Measurements from ENCODE around the gene COL16A1. TPM values are rescaled to one million over a fixed set of nuclear protein-coding genes. Genes with fewer than 3 reads are reported as not detected.

Gene COL16A1
- total RNA-seq, 2 experiments from 2014 or later = 0.14 TPM; not detected in 1

- Mint-ChIP-seq H3K4me1 (no peaks in the 10 kb centered on the region), H3K27me3 (no peaks in the 10 kb centered on the region), H3K4me3 (no peak overlapping the region), H3K27ac (no peak overlapping the region), H3K9me3 (no peaks in the 10 kb centered on the region), H3K36me3 (no peaks in the 10 kb centered on the region)
- DNase-seq (no peak), ATAC-seq (ENCODE audit: low read depth) (no peak)
- POLR2A ChIA-PET = no interaction called here
Measured at GRCh38 chr1:31726715-31727114, 22.9 kb upstream of the COL16A1 start.

- no peaks in the 10 kb centered on the region for H3K4me1 Mint-ChIP-seq
Measured at GRCh38 chr1:31725777-31726535, 22.1 kb upstream of the COL16A1 start.

DNA sequence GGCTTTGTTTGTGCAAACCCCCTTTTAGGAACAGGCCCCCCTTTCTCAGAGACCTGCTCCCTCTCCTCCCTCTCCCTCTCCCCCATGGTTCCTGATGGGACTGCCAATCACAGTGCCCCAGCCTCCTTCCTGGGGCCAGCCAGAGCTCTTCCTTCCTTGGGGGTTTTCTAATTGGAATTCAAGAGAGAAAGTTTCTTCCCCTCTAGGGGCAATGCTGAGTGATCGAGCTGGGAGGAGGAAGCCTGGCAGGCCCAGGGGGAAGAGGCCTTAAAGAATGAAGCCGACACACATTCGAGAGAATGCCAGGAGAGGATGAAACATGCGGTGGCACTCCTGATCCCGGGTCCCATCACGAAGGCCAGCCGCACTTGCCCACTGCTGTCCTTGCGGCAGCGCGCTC lies 21.3 kb upstream of the COL16A1 start:
- DNase-seq (no peak), ATAC-seq (ENCODE audit: low read depth) (no peak)
- no peak overlapping the region for H3K4me3 Mint-ChIP-seq
- no peaks in the 10 kb centered on the region for H3K27me3 Mint-ChIP-seq
- no peaks in the 10 kb centered on the region for H3K4me1 Mint-ChIP-seq
- H3K9me3 Mint-ChIP-seq = no peaks in the 10 kb centered on the region
- POLR2A ChIA-PET = no interaction called here
- no peaks in the 10 kb centered on the region for H3K36me3 Mint-ChIP-seq
- H3K27ac Mint-ChIP-seq = no peak overlapping the region

More at GRCh38 chr1:31725777-31726535, 22.1 kb upstream of the COL16A1 start:
- Mint-ChIP-seq H3K27ac (no peak overlapping the region), H3K36me3 (no peaks in the 10 kb centered on the region), H3K27me3 (no peaks in the 10 kb centered on the region), H3K4me3 (no peak overlapping the region), H3K9me3 (no peaks in the 10 kb centered on the region)
- DNase-seq (no peak), ATAC-seq (ENCODE audit: low read depth) (no peak)
- POLR2A ChIA-PET = no interaction called here

GRCh38 chr1:31723828-31724359 lies 20.1 kb upstream of the COL16A1 start:
- Mint-ChIP-seq H3K4me3 (no peak overlapping the region), H3K27ac (no peak overlapping the region), H3K9me3 (no peaks in the 10 kb centered on the region), H3K36me3 (no peaks in the 10 kb centered on the region), H3K4me1 (no peaks in the 10 kb centered on the region), H3K27me3 (no peaks in the 10 kb centered on the region)
- peak; percentile 71 for DNase-seq
- POLR2A ChIA-PET = no interaction called here
- ATAC-seq (ENCODE audit: low read depth) = no peak

DNA sequence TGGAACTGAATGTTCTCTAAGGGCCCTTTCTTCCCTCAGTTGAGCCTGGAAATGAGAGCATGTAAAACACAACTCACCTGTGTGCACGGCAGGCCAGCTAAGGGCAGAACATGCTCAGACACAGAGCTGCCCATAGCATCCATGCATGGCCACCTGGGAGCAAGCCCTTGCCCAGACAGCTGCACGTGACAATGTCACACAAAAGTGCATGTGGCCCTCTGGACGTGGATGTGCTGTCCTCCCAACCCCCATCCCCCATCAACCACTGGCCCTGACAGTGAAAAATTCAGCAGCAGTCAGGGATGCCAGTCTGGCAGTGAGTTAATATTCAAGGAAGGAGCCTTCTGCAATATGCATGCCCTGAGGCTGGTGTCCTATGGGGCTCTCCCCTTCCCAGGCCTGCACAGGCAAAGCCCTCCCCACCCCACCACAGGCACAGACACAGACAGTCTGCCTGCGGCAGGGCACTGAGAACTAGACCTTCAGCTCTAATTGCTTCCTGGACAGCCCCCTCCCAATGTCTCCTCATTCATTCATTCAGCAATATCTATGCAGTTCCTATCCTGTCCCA lies 14.6 kb upstream of the COL16A1 start:
- no peaks in the 10 kb centered on the region for H3K9me3 Mint-ChIP-seq
- H3K27ac Mint-ChIP-seq = no peak overlapping the region
- peaks cover 4% of the 10 kb centered on the region for H3K4me1 Mint-ChIP-seq
- DNase-seq (no peak), ATAC-seq (ENCODE audit: low read depth) (no peak)
- no peak overlapping the region for H3K4me3 Mint-ChIP-seq
- no peaks in the 10 kb centered on the region for H3K36me3 Mint-ChIP-seq
- peaks cover 42% of the 10 kb centered on the region for H3K27me3 Mint-ChIP-seq
- POLR2A ChIA-PET = no interaction called here

- DNase-seq (no peak), ATAC-seq (ENCODE audit: low read depth) (no peak)
- Mint-ChIP-seq H3K27me3 (peaks cover 52% of the 10 kb centered on the region), H3K4me3 (no peak overlapping the region), H3K36me3 (no peaks in the 10 kb centered on the region), H3K4me1 (peaks cover 4% of the 10 kb centered on the region), H3K27ac (no peak overlapping the region), H3K9me3 (no peaks in the 10 kb centered on the region)
- POLR2A ChIA-PET = no interaction called here
Measured at GRCh38 chr1:31717341-31717740, 13.5 kb upstream of the COL16A1 start.

- no peaks in the 10 kb centered on the region for H3K36me3 Mint-ChIP-seq
- no peak for ATAC-seq (ENCODE audit: low read depth)
- peaks cover 56% of the 10 kb centered on the region for H3K27me3 Mint-ChIP-seq
- POLR2A ChIA-PET = no interaction called here
- no peak overlapping the region for H3K27ac Mint-ChIP-seq
- no peaks in the 10 kb centered on the region for H3K9me3 Mint-ChIP-seq
- peak overlapping the region; percentile 14 for H3K4me3 Mint-ChIP-seq
- DNase-seq = no peak
- H3K4me1 Mint-ChIP-seq = peaks cover 4% of the 10 kb centered on the region
Measured at GRCh38 chr1:31715873-31716220, 12.0 kb upstream of the COL16A1 start.

- ATAC-seq (ENCODE audit: low read depth) (peak; percentile 46), DNase-seq (peak; percentile 57)
- Mint-ChIP-seq H3K27me3 (peaks cover 56% of the 10 kb centered on the region), H3K36me3 (no peaks in the 10 kb centered on the region), H3K4me1 (peaks cover 4% of the 10 kb centered on the region), H3K4me3 (peak overlapping the region; percentile 56), H3K9me3 (no peaks in the 10 kb centered on the region), H3K27ac (no peak overlapping the region)
- POLR2A ChIA-PET = no interaction called here
Measured at GRCh38 chr1:31715087-31715872, 11.5 kb upstream of the COL16A1 start.

DNA sequence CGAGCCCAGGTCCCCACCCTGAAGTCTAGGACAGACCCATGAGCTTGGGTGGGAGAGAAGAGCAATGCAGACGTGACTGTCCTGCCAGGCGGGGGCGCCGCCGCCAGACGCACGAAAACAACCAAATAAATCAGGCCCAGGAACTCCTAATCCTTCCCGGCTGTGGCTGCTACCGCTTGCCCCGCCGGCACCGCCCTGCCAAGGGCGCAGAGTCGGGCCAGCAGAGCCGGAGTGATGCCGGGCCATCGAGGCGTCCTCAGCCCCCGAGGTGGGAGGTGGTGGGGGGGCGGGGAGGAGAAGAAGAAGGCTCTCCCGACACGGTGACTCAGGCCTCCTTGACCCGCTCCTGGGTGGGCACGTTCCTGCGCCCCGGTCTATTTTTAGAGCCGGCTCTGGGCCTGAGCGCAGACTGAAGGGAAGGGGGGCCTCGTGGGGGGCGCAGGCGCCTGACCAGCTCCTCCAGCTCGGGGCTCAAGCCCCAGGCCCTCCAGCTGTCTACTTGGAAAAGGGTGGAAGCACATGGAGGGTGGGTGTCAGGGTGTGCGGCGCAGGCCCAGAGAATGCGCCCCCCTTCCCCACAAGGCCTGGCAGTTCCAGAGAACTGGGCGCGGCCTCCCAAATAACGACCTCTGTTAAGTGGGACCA lies 10.7 kb upstream of the COL16A1 start:
- Mint-ChIP-seq H3K27ac (no peak overlapping the region), H3K4me1 (peaks cover 4% of the 10 kb centered on the region), H3K27me3 (peaks cover 59% of the 10 kb centered on the region), H3K36me3 (no peaks in the 10 kb centered on the region), H3K9me3 (no peaks in the 10 kb centered on the region), H3K4me3 (peak overlapping the region; percentile 31)
- peak; percentile 52 for DNase-seq
- POLR2A ChIA-PET = interaction anchor here (1.2 kb wide), 1 partner anchor 9 kb away, joined by 3 read pairs; no protein-coding TSS in a partner anchor
- ATAC-seq (ENCODE audit: low read depth) = peak; percentile 58

- Mint-ChIP-seq H3K9me3 (no peaks in the 10 kb centered on the region), H3K4me3 (no peak overlapping the region), H3K36me3 (no peaks in the 10 kb centered on the region), H3K27ac (no peak overlapping the region), H3K4me1 (peaks cover 10% of the 10 kb centered on the region), H3K27me3 (peaks cover 65% of the 10 kb centered on the region)
- ATAC-seq (ENCODE audit: low read depth) = no peak
- POLR2A ChIA-PET = no interaction called here
- no peak for DNase-seq
Measured at GRCh38 chr1:31712630-31713029, 8.8 kb upstream of the COL16A1 start.

GRCh38 chr1:31712068-31712467 lies 8.3 kb upstream of the COL16A1 start:
- H3K9me3 Mint-ChIP-seq = no peaks in the 10 kb centered on the region
- POLR2A ChIA-PET = no interaction called here
- ATAC-seq (ENCODE audit: low read depth) (no peak), DNase-seq (no peak)
- H3K4me3 Mint-ChIP-seq = no peak overlapping the region
- peaks cover 11% of the 10 kb centered on the region for H3K4me1 Mint-ChIP-seq
- no peaks in the 10 kb centered on the region for H3K36me3 Mint-ChIP-seq
- H3K27ac Mint-ChIP-seq = no peak overlapping the region
- peaks cover 66% of the 10 kb centered on the region for H3K27me3 Mint-ChIP-seq

GRCh38 chr1:31708324-31708723 lies 4.5 kb upstream of the COL16A1 start:
- Mint-ChIP-seq H3K4me1 (peaks cover 24% of the 10 kb centered on the region), H3K27ac (no peak overlapping the region), H3K9me3 (no peaks in the 10 kb centered on the region), H3K27me3 (peaks cover 60% of the 10 kb centered on the region), H3K36me3 (no peaks in the 10 kb centered on the region), H3K4me3 (no peak overlapping the region)
- ATAC-seq (ENCODE audit: low read depth) (no peak), DNase-seq (no peak)
- POLR2A ChIA-PET = no interaction called here

DNA sequence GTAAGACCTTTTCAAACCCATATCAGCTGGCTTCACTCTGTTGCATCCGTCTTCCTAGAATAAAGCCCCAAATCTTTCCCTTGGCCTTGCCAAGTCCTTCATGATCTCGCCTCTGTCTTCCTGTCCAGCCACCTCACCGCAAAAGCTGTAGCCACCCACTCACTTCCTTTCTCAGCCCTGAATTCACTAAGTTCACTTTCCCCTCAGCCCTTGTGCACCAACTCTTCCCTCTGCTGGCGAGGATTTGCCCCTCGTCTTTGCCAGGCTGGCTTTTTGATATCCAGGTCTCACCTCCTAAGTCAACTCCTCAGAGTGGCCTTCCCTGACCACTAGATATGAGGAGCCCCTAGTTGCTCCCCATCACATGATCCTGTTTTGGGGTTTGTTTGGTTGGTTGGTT lies 3.9 kb upstream of the COL16A1 start:
- POLR2A ChIA-PET = no interaction called here
- no peak for DNase-seq
- no peak for ATAC-seq (ENCODE audit: low read depth)
- Mint-ChIP-seq H3K9me3 (no peaks in the 10 kb centered on the region), H3K27me3 (peaks cover 60% of the 10 kb centered on the region), H3K27ac (no peak overlapping the region), H3K4me3 (no peak overlapping the region), H3K4me1 (peaks cover 24% of the 10 kb centered on the region), H3K36me3 (no peaks in the 10 kb centered on the region)

Data from activated naive CD8-positive, alpha-beta T cell treated with anti-CD3 and anti-CD28 coated beads, Interleukin-2, amount 10 ng/mL, durations not matched to agents 7 days and 5 days (primary cell).